ENCODE measurements around the gene RARB. TPM values are rescaled to one million over a fixed set of nuclear protein-coding genes. Genes with fewer than 3 reads are reported as not detected.

Gene RARB
- total and polyA plus RNA-seq, 7 experiments from 2014 or later: 0.07 to 0.13 TPM; not detected in 5

DNA sequence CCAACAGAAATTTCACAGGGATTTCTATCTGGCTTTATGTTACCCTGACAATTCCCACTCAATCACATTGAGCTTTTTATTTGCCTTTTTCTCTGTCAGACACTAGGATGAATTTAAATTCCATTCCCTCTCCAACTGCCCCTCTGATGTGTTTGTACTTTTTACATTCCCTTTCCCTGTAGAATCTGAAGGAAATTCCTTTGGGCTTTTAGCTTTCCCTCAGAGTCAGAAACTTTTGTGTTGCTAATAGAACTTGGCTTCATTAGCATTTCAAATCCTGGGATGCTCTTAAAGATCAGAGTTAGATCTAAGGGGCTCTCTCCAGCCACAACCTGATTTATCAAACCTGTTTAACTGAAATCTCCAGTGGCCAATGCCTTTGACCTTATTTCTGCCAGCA lies 7.9 kb upstream of the RARB start:
- no peak for ATAC-seq
- no peaks in the 10 kb centered on the region for H3K4me1 ChIP-seq (ENCODE audit: control insufficient read depth in 2 of 2, insufficient read depth in 2 of 2, low read length in 2 of 2)
- peaks cover 0 to 16% (median 4%) of the 10 kb centered on the region in 11 donors for H3K9me3 Mint-ChIP-seq
- H3K9me3 ChIP-seq (ENCODE audit: control insufficient read depth in 2 of 3, low read length in 3 of 3): no peaks in the 10 kb centered on the region
- H3K27me3 Mint-ChIP-seq: peaks cover 0 to 54% (median 34%) of the 10 kb centered on the region in 5 donors
- H3K27me3 ChIP-seq (ENCODE audit: control insufficient read depth in 2 of 2, insufficient read depth in 2 of 2, low read length in 2 of 2): no peaks in the 10 kb centered on the region
- H3K27ac Mint-ChIP-seq: no peak overlapping the region
- no peak overlapping the region for H3K4me3 ChIP-seq (ENCODE audit: low read length)
- intact Hi-C loops (cut with micrococcal nuclease): no loop called here
- POLR2A ChIA-PET: no interaction called here
- CTCF ChIA-PET: no interaction called here
- H3K4me1 Mint-ChIP-seq: no peaks in the 10 kb centered on the region
- peaks cover 0 to 3% (median 0%) of the 10 kb centered on the region in 5 donors for H3K36me3 Mint-ChIP-seq
- H3K27ac ChIP-seq (ENCODE audit: low read depth, low read length): no peak overlapping the region
- no peaks in the 10 kb centered on the region for H3K36me3 ChIP-seq (ENCODE audit: control insufficient read depth in 2 of 3, insufficient read depth in 3 of 3, low read length in 3 of 3)
- no peak for DNase-seq
- H3K4me3 Mint-ChIP-seq: no peak overlapping the region

- Histone ChIP-seq H3K4me3 (ENCODE audit: low read length) (no peak overlapping the region), H3K27me3 (ENCODE audit: control insufficient read depth in 2 of 2, insufficient read depth in 2 of 2, low read length in 2 of 2) (no peaks in the 10 kb centered on the region), H3K4me1 (ENCODE audit: control insufficient read depth in 2 of 2, insufficient read depth in 2 of 2, low read length in 2 of 2) (no peaks in the 10 kb centered on the region), H3K27ac (ENCODE audit: low read depth, low read length) (no peak overlapping the region), H3K36me3 (ENCODE audit: control insufficient read depth in 2 of 3, insufficient read depth in 3 of 3, low read length in 3 of 3) (no peaks in the 10 kb centered on the region), H3K9me3 (ENCODE audit: control insufficient read depth in 2 of 3, low read length in 3 of 3) (no peaks in the 10 kb centered on the region)
- H3K27me3 Mint-ChIP-seq: peaks cover 0 to 56% (median 36%) of the 10 kb centered on the region in 5 donors
- H3K36me3 Mint-ChIP-seq: peaks cover 0 to 3% (median 0%) of the 10 kb centered on the region in 5 donors
- H3K27ac Mint-ChIP-seq: no peak overlapping the region
- ChIA-PET POLR2A (no interaction called here), CTCF (no interaction called here)
- intact Hi-C loops (cut with micrococcal nuclease): no loop called here
- H3K4me3 Mint-ChIP-seq: no peak overlapping the region
- ATAC-seq: no peak
- no peaks in the 10 kb centered on the region for H3K4me1 Mint-ChIP-seq
- DNase-seq: no peak
- H3K9me3 Mint-ChIP-seq: peaks cover 0 to 12% (median 2%) of the 10 kb centered on the region in 11 donors
Observed at GRCh38 chr3:25420885-25421284, 7.2 kb upstream of the RARB start.

- no peaks in the 10 kb centered on the region for H3K9me3 ChIP-seq (ENCODE audit: control insufficient read depth in 2 of 3, low read length in 3 of 3)
- Mint-ChIP-seq H3K36me3 (peaks cover 0 to 3% (median 0%) of the 10 kb centered on the region in 5 donors), H3K4me1 (no peaks in the 10 kb centered on the region), H3K9me3 (peaks cover 0 to 12% (median 2%) of the 10 kb centered on the region in 11 donors), H3K27me3 (peaks cover 9 to 61% (median 43%) of the 10 kb centered on the region in 5 donors), H3K4me3 (no peak overlapping the region), H3K27ac (no peak overlapping the region)
- ChIA-PET CTCF (no interaction called here), POLR2A (no interaction called here)
- no peak overlapping the region for H3K27ac ChIP-seq (ENCODE audit: low read depth, low read length)
- no peaks in the 10 kb centered on the region for H3K4me1 ChIP-seq (ENCODE audit: control insufficient read depth in 2 of 2, insufficient read depth in 2 of 2, low read length in 2 of 2)
- H3K27me3 ChIP-seq (ENCODE audit: control insufficient read depth in 2 of 2, insufficient read depth in 2 of 2, low read length in 2 of 2): no peaks in the 10 kb centered on the region
- no peaks in the 10 kb centered on the region for H3K36me3 ChIP-seq (ENCODE audit: control insufficient read depth in 2 of 3, insufficient read depth in 3 of 3, low read length in 3 of 3)
- DNase-seq: no peak
- no peak overlapping the region for H3K4me3 ChIP-seq (ENCODE audit: low read length)
- intact Hi-C loops (cut with micrococcal nuclease): no loop called here
- ATAC-seq: no peak
Observed at GRCh38 chr3:25421747-25422146, 6.3 kb upstream of the RARB start.

- peaks cover 31 to 64% (median 52%) of the 10 kb centered on the region in 5 donors for H3K27me3 Mint-ChIP-seq
- ATAC-seq (no peak), DNase-seq (no peak)
Observed at GRCh38 chr3:25423780-25424588, 4.1 kb upstream of the RARB start.

DNA sequence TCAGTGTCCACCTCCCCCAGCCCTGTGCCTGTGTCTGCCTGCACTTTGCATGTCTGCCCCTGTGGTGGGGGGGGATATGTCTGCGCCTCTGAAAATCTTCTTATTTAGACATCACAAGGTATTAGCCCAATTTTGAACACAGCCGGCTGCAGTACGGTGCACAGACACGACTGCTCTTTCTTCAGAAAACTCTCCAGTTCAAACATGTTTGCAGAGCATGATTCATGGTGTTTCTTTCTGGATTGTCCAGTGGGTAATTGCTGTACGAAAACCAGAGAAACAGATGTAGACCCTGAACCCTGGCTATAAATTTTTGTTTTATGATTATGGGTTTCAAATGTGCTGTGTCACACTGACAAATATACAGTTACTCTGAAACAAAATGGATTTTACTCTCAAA lies 3.4 kb upstream of the RARB start:
- no peak for ATAC-seq

More at GRCh38 chr3:25423780-25424588, 4.1 kb upstream of the RARB start:
- POLR2A ChIA-PET: no interaction called here
- no peak overlapping the region for H3K27ac ChIP-seq (ENCODE audit: low read depth, low read length)
- H3K9me3 ChIP-seq (ENCODE audit: control insufficient read depth in 2 of 3, low read length in 3 of 3): no peaks in the 10 kb centered on the region
- no peak overlapping the region for H3K4me3 Mint-ChIP-seq
- peaks cover 0 to 3% (median 0%) of the 10 kb centered on the region in 5 donors for H3K36me3 Mint-ChIP-seq
- no peaks in the 10 kb centered on the region for H3K4me1 ChIP-seq (ENCODE audit: control insufficient read depth in 2 of 2, insufficient read depth in 2 of 2, low read length in 2 of 2)
- CTCF ChIA-PET: no interaction called here
- peaks cover 0 to 7% (median 0%) of the 10 kb centered on the region in 11 donors for H3K9me3 Mint-ChIP-seq
- H3K27me3 ChIP-seq (ENCODE audit: control insufficient read depth in 2 of 2, insufficient read depth in 2 of 2, low read length in 2 of 2): peaks cover 0 to 8% of the 10 kb centered on the region in 2 donors
- H3K4me3 ChIP-seq (ENCODE audit: low read length): no peak overlapping the region
- peaks cover 0 to 10% (median 3%) of the 10 kb centered on the region in 7 donors for H3K4me1 Mint-ChIP-seq
- no peaks in the 10 kb centered on the region for H3K36me3 ChIP-seq (ENCODE audit: control insufficient read depth in 2 of 3, insufficient read depth in 3 of 3, low read length in 3 of 3)
- H3K27ac Mint-ChIP-seq: no peak overlapping the region
- intact Hi-C loops (cut with micrococcal nuclease): no loop called here

DNA sequence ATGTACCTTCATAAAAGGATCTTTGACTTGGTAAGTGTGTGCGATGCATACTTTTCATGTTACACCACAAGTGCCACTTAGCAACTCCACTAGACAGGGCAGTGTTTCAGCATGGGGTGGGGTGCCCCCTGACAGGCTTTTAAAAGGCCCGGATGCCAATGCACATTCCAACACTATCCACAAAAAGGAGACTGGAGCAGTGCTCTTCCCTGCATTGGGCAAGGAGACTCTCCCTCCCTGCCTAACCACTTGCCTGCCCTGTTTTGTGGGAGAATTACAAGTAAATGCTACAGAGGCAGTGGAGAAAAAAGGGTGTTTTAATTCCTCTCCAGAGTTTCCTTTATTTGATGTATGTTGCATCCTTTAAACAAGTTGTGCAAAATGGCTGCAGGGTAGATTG lies 1.7 kb upstream of the RARB start:
- H3K27me3 Mint-ChIP-seq: peaks cover 50 to 74% (median 69%) of the 10 kb centered on the region in 5 donors
- POLR2A ChIA-PET: no interaction called here

More for the DNA sequence above, 3.4 kb upstream of the RARB start:
- Mint-ChIP-seq H3K27ac (no peak overlapping the region), H3K4me3 (no peak overlapping the region), H3K4me1 (peaks cover 0 to 10% (median 3%) of the 10 kb centered on the region in 7 donors), H3K36me3 (peaks cover 0 to 3% (median 0%) of the 10 kb centered on the region in 5 donors), H3K27me3 (peaks cover 37 to 66% (median 58%) of the 10 kb centered on the region in 5 donors), H3K9me3 (peaks cover 0 to 7% (median 0%) of the 10 kb centered on the region in 11 donors)
- Histone ChIP-seq H3K9me3 (ENCODE audit: control insufficient read depth in 2 of 3, low read length in 3 of 3) (no peaks in the 10 kb centered on the region), H3K4me1 (ENCODE audit: control insufficient read depth in 2 of 2, insufficient read depth in 2 of 2, low read length in 2 of 2) (no peaks in the 10 kb centered on the region), H3K27me3 (ENCODE audit: control insufficient read depth in 2 of 2, insufficient read depth in 2 of 2, low read length in 2 of 2) (peaks cover 0 to 8% of the 10 kb centered on the region in 2 donors), H3K36me3 (ENCODE audit: control insufficient read depth in 2 of 3, insufficient read depth in 3 of 3, low read length in 3 of 3) (no peaks in the 10 kb centered on the region), H3K27ac (ENCODE audit: low read depth, low read length) (no peak overlapping the region), H3K4me3 (ENCODE audit: low read length) (no peak overlapping the region)
- intact Hi-C loops (cut with micrococcal nuclease): no loop called here
- no peak for DNase-seq
- ChIA-PET POLR2A (no interaction called here), CTCF (no interaction called here)

More for the DNA sequence above, 1.7 kb upstream of the RARB start:
- no peaks in the 10 kb centered on the region for H3K36me3 ChIP-seq (ENCODE audit: control insufficient read depth in 2 of 3, insufficient read depth in 3 of 3, low read length in 3 of 3)
- H3K4me1 ChIP-seq (ENCODE audit: control insufficient read depth in 2 of 2, insufficient read depth in 2 of 2, low read length in 2 of 2): no peaks in the 10 kb centered on the region
- peaks cover 0 to 8% of the 10 kb centered on the region in 2 donors for H3K27me3 ChIP-seq (ENCODE audit: control insufficient read depth in 2 of 2, insufficient read depth in 2 of 2, low read length in 2 of 2)
- H3K27ac ChIP-seq (ENCODE audit: low read depth, low read length): no peak overlapping the region
- DNase-seq (no peak), ATAC-seq (no peak)
- Mint-ChIP-seq H3K4me3 (no peak overlapping the region), H3K9me3 (peaks cover 0 to 7% (median 0%) of the 10 kb centered on the region in 11 donors), H3K4me1 (peaks cover 0 to 10% (median 3%) of the 10 kb centered on the region in 7 donors), H3K36me3 (no peaks in the 10 kb centered on the region), H3K27ac (no peak overlapping the region)
- no peak overlapping the region for H3K4me3 ChIP-seq (ENCODE audit: low read length)
- intact Hi-C loops (cut with micrococcal nuclease): no loop called here
- H3K9me3 ChIP-seq (ENCODE audit: control insufficient read depth in 2 of 3, low read length in 3 of 3): no peaks in the 10 kb centered on the region
- CTCF ChIA-PET: no interaction called here
